HG02623 (cell line): Measurements from ENCODE around the gene KLF7.
"Not testable (repeated sequence)": the region's sequence is repeated elsewhere in the genome, so short reads cannot be mapped to it uniquely, and the experiment has no call there.

Experiments used
- ATAC-seq: cut with Tn5 transposase; IDR thresholded peaks from one replicate; pipeline ENCODE4 v1.9.1; 2021; ENCODE audit warnings: moderate library complexity; ENCODE audit not compliant: unreplicated experiment

The KLF7 gene

DNA sequence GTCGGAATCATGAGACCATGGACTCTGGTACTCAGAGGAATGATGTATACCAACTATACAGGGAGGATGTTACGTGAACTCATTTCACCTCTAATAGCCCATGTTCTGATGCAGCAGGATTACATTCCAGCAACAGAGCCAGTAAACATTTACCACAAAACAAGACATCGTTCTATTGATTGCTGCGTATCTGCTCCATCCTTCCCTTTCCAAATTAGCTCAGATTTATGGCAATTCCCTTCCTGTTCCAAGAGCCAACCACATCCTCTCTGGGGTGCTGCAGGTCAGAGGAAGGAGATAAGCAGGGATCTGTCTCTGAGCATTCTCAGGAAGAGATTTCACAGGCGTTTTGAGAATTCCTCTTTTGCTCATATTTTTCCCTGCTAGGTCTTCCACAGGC is 98.3 kb downstream of the KLF7 start:
- no peak for ATAC-seq

DNA sequence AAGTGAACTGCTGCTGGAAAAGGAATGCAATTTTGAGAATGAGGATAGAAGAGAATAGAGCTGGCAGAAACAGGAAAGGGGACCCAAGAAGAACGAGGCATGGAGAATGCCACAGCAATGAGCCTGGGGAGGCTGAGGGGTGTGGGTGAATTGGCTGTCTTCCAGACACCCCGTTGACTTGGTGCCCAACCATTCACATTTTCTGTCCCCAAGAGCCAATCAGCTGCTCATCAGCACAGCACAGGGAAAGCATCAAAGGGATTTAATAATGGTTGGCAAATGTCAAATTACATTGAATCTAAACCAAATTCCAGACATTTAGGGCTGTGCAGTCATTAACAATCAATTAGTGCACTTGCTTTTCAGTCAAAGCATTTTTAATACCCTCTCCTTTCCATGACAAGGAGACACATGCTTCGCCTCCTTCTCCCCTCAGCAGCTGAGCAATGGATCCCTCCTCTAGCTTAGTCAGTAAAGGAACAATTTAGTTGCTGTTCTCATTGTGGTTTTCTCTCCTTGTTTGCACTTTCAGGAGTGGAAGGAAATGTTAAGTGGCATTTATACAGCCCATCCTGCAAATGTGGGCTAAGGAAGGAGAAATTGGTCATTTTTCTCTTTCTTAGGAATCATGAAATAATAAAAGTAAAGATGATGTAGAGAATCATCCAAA is 98.8 kb downstream of the KLF7 start:
- ATAC-seq, result no peak

GRCh38 chr2:207066166-207066565 is 99.6 kb downstream of the KLF7 start:
- no peak for ATAC-seq

- no peak for ATAC-seq
These were observed 101.5 kb downstream of the KLF7 start for GRCh38 chr2:207064128-207064690.

GRCh38 chr2:207061181-207061580 is 104.6 kb downstream of the KLF7 start:
- ATAC-seq, result no peak

- ATAC-seq, result no peak
These were observed 110.5 kb downstream of the KLF7 start for GRCh38 chr2:207055257-207055656.

DNA sequence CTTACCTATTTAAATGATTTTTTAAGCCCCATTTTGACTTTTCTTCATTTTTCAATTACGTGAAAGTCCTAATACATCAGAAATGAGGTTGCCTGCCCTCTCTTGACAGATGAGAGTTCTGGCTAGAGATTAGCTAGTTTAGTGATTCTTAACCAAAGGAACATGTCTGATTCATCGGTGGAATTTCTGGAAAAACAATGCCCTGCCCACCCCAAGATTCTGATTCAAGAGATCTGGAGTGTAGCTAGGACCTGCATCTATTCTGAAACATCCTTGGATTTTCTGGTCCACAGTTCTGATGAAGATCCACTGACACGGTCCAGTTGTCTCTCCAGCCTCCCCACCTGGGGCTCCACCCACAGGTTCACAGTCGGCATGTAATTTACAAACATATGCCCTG is 111.2 kb downstream of the KLF7 start:
- no peak for ATAC-seq

DNA sequence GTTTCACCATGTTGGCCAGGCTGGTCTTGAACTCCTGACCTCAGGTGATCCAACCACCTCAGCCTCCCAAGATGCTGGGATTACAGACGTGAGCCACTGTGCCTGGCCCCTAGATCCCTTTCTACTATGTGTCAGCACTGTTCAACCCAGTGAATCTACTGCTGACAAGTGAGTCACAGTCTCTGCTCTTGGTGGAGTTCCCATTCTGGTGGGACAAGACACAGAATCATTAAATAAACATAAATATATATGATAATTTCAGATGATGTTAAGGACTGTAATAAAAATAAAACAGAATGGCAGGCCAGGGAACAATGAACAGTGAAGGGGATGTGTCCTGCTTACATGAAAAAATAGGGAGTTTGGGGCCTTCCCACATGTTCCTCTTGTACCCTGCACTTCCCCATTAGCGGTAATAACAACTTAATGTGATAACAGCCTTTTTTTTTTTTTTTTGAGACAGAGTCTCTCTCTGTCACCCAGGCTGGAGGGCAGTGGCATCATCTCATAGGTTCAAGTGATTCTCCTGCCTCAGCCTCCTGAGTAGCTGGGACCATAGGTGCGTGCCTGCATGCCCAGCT is 114.3 kb downstream of the KLF7 start:
- ATAC-seq, result no peak

GRCh38 chr2:207049122-207049521 is 116.6 kb downstream of the KLF7 start:
- ATAC-seq, result no peak

DNA sequence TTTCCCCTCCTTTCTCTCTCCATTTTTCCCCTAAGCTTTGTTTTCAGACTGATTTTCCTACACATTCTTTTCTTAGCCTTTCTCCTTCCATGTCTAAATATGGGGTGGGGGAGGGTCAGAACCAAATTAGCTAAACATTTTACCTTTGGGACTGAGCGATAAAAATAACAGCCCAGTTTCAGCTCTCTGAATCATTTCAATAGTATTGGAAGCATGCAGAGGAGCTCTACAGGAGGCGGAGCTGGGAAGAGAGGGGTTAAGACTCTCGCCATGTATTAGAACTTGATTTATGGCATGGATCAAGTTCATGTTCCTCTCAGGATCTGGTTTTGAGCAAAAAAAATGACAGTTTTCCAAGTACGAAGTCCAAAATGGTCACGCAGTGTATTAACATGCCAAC is 117.3 kb downstream of the KLF7 start:
- no peak for ATAC-seq

DNA sequence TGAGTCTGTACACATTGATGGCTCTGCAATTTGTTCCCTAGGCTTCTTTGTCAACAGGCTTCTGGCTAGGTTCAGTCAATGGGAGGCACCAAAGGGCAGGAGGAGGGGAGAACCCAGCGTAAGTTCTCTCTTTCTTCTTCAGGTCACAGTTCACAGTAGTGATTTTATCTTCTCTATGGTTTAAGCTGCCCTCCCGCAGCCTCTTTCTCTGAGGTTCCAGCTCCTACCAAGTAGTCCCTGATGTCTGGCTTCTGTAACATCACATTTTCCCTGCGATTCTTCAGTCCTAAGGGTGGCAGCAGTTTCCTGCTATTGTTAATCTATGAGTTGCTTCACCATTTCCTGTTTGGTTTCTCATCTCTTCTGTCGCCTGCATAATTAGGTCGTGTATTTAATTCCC is 119.0 kb downstream of the KLF7 start:
- ATAC-seq, result no peak

- ATAC-seq, result no peak
These were observed 120.2 kb downstream of the KLF7 start for GRCh38 chr2:207045531-207045930.

DNA sequence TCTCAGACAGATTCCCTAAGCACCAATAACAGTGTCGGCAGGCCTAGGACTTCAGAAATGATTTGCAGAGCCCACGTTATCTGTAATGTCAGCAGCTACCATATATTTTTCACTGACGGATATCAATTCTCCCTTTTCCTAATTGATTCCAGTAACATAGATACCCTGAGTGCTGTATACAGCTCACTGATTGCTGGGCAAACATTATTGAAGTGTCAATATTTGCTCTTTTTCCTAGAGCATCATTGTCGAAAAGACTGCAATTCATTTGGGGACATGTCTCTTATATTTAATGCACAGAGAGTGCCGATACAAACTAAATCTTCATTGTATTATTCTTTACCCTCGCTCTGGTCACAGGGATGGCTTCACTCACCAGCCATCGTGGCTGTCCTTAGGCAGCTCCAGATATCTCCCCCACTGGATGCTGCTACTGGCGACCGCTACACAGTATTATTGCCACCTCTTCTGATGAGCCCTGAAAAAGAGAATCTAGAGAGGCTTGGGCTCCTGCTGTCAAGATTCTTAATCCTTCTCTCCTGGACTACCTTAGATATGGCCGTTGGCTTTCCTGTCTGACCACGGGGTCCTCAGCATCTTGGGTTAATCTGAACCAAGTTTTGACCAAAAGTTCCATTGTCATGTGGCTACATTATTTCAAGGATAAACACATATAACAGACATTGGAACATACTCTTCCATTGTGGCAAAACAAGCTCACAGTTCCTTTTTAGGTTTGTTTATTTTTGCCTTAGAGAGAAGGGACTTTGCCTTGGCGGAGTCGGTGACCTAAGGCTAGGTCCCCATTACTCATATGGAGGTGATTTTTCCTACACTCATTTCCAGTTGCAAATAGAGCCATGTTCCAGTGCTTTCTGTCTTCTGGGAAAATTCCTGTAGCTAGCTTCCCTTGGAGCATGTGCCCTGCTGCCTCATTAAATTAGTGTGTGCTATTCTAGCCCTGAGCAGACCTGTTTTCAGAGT is 121.1 kb downstream of the KLF7 start:
- ATAC-seq, result no peak

DNA sequence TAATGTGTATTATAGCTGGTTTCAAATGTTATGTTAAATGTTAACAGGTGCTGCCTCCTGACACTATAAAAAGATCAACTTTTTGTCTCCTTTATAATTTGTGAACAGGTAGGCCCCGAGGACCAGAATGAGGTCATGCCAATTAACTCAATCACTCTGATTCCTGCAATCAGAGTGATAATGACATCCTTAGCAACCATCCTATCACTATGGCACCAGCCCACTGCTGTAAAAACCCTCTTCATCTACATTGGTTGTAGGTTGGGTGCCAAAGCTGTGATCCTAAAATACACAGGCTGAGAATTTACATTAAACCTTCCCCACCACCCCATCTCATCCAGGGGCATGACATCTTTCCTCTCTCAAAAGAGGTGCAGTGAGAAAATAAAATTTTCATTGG is 122.9 kb downstream of the KLF7 start:
- ATAC-seq, result no peak

- no peak for ATAC-seq
These were observed 123.8 kb downstream of the KLF7 start for GRCh38 chr2:207041786-207042554.

- ATAC-seq, result no peak
These were observed 124.5 kb downstream of the KLF7 start for GRCh38 chr2:207041279-207041678.

DNA sequence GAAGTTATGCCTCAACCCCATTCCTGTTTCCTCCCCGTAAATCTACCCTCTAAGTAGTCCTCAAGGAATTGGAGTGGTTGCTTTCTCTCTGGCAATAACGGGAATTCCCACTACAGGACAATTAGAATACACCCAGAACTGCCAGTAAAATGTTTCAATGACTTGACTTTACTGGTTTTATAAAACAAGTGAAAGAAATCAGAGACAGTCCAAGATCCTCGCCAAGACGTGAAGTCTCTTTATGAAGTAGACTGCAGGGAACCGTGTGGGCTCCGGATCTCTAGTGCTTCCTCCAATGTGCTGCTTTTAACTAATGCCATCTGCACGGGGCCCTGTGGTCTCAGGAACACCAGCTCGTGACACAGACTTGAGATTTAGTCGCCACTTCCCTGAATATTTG is 125.1 kb downstream of the KLF7 start:
- ATAC-seq, result no peak

DNA sequence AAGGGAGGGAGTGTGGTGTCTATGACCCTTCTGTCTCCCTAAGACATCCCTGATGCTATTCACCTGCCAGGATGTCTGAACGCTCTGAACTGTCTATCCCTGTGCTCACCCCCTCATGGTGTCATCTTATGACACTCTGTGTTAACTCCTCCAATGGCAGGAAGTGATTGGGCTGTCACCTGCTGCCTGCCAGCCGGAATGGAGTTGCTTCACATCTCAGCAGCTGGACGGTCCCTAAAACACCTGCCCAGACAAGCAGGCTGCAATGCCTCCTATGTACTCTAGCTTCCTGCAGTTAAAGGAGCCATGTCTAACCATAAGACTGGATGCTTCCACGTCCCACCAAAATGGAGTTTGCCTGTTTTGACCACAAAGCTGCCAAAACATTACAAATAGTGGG is 126.5 kb downstream of the KLF7 start:
- no peak for ATAC-seq

DNA sequence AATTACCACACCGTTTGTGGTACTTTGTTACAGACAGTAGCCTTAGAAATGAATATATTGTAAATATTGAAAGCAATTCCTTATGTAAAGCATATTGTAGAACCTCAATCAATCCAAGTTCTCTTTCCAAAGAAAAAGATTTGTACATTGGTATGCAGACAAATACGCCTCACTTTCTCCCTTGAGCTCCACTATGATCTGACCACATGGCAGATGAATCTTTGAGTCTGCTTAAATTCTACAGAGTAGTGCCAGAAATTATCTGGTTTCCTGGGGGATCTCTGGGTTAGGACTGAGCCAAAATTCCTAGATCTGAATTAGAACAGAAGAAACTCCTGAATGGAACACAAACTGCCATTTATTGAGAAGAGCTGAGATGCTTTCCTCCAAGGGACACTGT is 127.4 kb downstream of the KLF7 start:
- ATAC-seq, result no peak

DNA sequence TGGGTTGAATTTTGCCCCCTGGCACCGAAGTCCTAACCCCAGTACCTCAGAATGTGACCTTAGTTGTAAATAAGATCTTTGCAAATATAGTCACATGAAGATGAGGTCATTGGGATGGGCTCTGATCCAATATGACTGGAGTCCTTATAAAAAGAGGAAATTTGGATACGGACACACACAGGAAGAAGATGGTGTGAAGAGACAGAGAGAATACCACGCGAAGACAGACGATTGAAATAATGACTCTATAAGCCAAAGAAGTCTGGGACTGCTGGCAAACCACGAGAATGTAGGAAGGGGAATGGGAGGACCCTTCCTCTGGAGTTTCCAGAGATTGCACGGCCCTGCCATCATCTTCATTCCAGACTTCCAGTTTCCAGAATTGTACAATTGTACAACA is 127.9 kb downstream of the KLF7 start:
- ATAC-seq, result no peak

DNA sequence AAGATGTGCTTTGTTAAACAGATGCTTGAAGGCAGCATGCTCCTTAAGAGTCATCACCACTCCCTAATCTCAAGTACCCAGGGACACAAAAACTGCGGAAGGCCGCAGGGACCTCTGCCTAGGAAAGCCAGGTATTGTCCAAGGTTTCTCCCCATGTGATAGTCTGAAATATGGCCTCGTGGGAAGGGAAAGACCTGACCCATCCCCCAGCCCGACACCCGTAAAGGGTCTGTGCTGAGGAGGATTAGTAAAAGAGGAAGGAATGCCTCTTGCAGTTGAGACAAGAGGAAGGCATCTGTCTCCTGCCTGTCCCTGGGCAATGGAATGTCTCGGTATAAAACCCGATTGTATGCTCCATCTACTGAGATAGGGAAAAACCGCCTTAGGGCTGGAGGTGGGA is 128.7 kb downstream of the KLF7 start:
- ATAC-seq, result not testable (repeated sequence)
